Ascending aorta (tissue), 2 donors: ENCODE data around the gene DPM3. TPM values are rescaled to one million over a fixed set of nuclear protein-coding genes. Genes with fewer than 3 reads are reported as not detected.

Source experiments
- DNase-seq, 2 donors: peaks; one replicate each; pipeline ENCODE4 v3.0.0-alpha.2; 2019; ENCODE audit warnings: low spot score in 2 of 2
- H3K27ac ChIP-seq, 2 donors: fragments of 200-600 bp; sonication (generic); one replicate each; pipeline ENCODE4 v1.5.1; 2016 to 2017; ENCODE audit warnings: mild to moderate bottlenecking in 1 of 2
- H3K27me3 ChIP-seq: fragments of 200-600 bp; sonication (generic); one replicate; pipeline ENCODE4 v1.5.1; 2017
- H3K36me3 ChIP-seq, 2 donors: fragments of 200-600 bp; sonication (generic); one replicate each; pipeline ENCODE4 v1.5.1; 2016
- H3K4me1 ChIP-seq, 2 donors: fragments of 200-600 bp; sonication (generic); one replicate each; pipeline ENCODE4 v1.5.1; 2016 to 2017; ENCODE audit warnings: mild to moderate bottlenecking in 1 of 2
- H3K4me3 ChIP-seq, 2 donors: fragments of 200-600 bp; sonication (generic); one replicate each; pipeline ENCODE4 v1.5.1; 2016 to 2017; ENCODE audit warnings: mild to moderate bottlenecking in 1 of 2
- H3K9me3 ChIP-seq, 2 donors: fragments of 200-600 bp; sonication (generic); one replicate each; pipeline ENCODE4 v1.5.1; 2016
- intact Hi-C: fragments of 100-400 bp; cut with DNase I; formaldehyde crosslinking; loops from one replicate; pipeline ENCODE4 v1.15.1; 2023
- total RNA-seq: library from RNA; depleted of rRNA; stranded (reverse); fragments of >200 nt; gene quantifications from one replicate; pipeline ENCODE4 v1.1.0, GENCODE V29; 2016
- TF ChIP-seq, protein P1 (sequence below), 3 experiments: fragments of 200-600 bp in 2 of 3; fragments of 450-650 bp in 1 of 3; sonication (generic) in 2 of 3; IDR thresholded peaks; one replicate each; pipeline ENCODE4 v1.5.1; 2016 to 2019; ENCODE audit warnings: antibody characterized with exemption in 3 of 3, mild to moderate bottlenecking in 1 of 3, moderate library complexity in 1 of 3

The DPM3 gene
- total RNA-seq, 1 donor from 2014 or later: 78.2 TPM

- Histone ChIP-seq H3K36me3 (no peaks in the 10 kb centered on the region), H3K9me3 (no peaks in the 10 kb centered on the region), H3K4me3 (no peak overlapping the region), H3K27ac (no peak overlapping the region), H3K27me3 (no peaks in the 10 kb centered on the region), H3K4me1 (no peaks in the 10 kb centered on the region)
- intact Hi-C loops: no loop called here
- TF ChIP-seq, protein P1, sequence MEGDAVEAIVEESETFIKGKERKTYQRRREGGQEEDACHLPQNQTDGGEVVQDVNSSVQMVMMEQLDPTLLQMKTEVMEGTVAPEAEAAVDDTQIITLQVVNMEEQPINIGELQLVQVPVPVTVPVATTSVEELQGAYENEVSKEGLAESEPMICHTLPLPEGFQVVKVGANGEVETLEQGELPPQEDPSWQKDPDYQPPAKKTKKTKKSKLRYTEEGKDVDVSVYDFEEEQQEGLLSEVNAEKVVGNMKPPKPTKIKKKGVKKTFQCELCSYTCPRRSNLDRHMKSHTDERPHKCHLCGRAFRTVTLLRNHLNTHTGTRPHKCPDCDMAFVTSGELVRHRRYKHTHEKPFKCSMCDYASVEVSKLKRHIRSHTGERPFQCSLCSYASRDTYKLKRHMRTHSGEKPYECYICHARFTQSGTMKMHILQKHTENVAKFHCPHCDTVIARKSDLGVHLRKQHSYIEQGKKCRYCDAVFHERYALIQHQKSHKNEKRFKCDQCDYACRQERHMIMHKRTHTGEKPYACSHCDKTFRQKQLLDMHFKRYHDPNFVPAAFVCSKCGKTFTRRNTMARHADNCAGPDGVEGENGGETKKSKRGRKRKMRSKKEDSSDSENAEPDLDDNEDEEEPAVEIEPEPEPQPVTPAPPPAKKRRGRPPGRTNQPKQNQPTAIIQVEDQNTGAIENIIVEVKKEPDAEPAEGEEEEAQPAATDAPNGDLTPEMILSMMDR (IDR thresholded peaks at IDR 0.05): no peak
- DNase-seq: no peak
These were observed 32.0 kb downstream of the DPM3 start for GRCh38 chr1:155108296-155108695.

DNA sequence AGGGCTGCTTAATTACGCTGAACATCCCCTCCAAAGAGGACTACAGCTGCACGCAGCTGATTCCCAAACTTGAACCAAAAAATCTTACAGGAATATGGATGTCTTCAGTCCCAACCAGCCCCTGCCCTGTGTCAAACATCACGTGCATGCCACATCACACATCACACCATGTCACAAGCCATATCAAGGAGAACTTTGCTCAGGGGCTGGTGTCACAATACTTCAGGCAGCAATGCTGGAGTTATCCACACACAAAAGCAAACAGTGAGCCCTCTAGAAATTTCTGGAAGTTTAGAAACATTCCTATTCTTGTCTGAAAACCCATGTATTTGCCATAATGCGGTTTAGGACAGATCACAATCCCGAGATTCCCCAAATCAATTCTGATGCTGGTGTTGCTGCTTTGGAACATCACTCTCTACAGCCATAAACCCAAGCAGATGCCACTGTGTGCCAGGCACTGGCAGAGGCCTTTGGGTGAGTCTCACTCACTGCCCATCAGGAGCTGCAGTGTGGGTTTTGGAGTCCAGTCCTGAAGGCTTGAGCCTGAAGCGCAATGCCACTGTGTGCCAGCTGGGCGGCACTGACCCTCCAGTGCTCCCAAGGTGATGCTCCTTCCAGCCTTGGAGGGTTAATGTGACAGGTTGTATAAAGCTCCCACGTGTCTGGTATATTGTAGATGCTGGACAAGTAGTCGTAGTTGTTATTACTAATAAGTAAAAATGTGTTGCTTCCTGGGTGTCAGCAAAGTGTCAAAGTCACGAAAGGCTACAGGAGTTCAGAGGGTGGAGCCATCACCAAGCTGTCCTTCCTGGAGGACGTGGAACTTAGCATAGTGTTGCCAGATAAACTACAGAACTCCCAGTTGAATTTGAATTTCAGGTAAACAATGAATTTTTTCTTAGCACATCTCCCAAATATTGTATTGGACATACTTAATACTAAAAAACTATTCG is 32.7 kb downstream of the DPM3 start:
- Histone ChIP-seq H3K4me3 (no peak overlapping the region), H3K9me3 (no peaks in the 10 kb centered on the region), H3K27ac (no peak overlapping the region), H3K4me1 (no peaks in the 10 kb centered on the region), H3K27me3 (no peaks in the 10 kb centered on the region), H3K36me3 (no peaks in the 10 kb centered on the region)
- DNase-seq: no peak
- intact Hi-C loops: no loop called here
- TF ChIP-seq, protein P1 (IDR thresholded peaks at IDR 0.05): no peak

DNA sequence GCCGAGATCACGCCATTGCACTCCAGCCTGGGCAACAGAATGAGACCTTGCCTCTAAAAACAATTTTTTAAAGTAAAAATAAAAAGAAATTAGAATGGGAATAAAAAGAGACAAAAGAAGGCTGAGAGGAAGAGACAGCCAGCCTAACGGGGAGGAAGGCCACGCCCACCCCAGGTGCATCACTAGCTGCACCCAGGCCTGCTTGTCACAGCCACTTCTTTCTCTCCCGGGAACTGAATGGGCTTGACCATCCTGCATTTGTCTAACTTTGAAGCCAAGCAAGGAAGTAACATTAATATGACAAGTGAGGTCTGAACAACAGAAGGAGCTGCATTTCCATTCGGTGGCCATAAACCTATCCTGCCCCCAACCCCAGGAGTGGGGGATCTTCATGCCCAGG is 33.5 kb downstream of the DPM3 start:
- no peak overlapping the region for H3K27ac ChIP-seq
- H3K9me3 ChIP-seq: no peaks in the 10 kb centered on the region
- no peaks in the 10 kb centered on the region for H3K36me3 ChIP-seq
- DNase-seq: no peak
- no peaks in the 10 kb centered on the region for H3K4me1 ChIP-seq
- TF ChIP-seq, protein P1 (IDR thresholded peaks at IDR 0.05): no peak
- intact Hi-C loops: no loop called here
- no peaks in the 10 kb centered on the region for H3K27me3 ChIP-seq
- no peak overlapping the region for H3K4me3 ChIP-seq

DNA sequence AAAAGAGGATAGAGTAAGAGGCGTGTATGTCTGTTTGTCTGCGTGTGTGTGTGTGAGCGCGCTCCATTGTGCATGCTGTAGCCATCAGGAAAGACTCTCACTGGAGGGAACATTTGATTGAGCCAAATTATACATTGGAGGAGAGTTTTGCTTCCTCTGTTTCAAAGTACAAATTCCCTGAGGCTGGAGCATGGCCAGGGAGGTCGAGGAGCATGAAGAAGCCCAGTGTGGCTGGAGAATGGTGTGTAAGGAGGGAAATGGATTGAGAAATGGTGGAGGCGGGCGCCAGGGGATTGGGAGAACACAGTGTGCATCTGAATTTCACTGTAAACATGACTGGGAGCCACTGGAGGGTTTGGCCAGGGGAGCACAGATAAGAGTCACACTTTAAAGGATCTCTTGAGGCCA is 34.7 kb downstream of the DPM3 start:
- Histone ChIP-seq H3K4me1 (no peaks in the 10 kb centered on the region), H3K36me3 (no peaks in the 10 kb centered on the region), H3K27ac (no peak overlapping the region), H3K9me3 (no peaks in the 10 kb centered on the region), H3K27me3 (no peaks in the 10 kb centered on the region), H3K4me3 (no peak overlapping the region)
- intact Hi-C loops: no loop called here
- TF ChIP-seq, protein P1 (IDR thresholded peaks at IDR 0.05): no peak
- DNase-seq: no peak

DNA sequence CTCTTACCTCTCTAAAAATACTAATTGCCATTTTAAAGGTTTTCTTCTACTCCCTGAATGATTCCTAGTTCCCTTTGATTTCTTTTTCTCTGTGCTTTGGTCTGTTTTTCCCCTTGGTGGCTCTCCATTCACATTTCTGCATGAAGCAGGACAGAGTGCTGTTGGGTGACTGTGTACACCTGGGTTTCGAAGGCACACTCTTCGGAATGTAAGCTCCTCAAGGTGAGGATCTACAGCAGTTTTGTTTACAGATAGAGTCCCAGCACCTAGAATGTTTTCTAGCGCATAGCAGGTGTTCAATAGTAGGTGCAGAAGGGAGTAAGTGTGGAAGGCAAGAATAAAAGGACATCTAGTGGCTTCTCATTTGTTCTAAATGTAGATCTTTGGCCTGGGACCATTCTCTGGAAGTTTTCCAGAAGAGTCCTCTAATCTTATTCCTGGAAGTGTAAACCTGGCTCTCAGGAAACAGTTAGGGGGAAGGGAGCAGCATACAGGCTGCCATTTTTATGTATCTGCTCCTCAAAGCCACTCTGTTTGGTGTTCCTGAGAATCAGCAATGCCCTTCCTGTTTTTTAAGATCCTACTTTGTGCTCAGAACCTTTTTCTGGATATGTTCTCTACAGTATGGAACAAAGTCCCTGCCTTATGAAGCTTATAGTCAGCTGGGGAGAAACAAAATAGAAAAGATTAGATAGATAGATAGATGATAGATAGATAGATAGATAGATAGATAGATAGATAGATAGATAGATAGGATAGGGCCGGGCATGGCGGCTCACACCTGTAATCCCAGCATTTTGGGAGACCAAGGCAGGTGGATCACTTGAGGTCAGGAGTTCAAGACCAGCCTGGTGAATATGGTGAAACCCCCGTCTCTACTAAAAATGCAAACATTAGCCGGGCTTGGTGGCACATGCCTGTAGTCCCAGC is 35.5 kb downstream of the DPM3 start:
- Histone ChIP-seq H3K4me1 (no peaks in the 10 kb centered on the region), H3K27me3 (no peaks in the 10 kb centered on the region), H3K27ac (no peak overlapping the region), H3K9me3 (no peaks in the 10 kb centered on the region), H3K36me3 (no peaks in the 10 kb centered on the region), H3K4me3 (no peak overlapping the region)
- TF ChIP-seq, protein P1 (IDR thresholded peaks at IDR 0.05): no peak
- intact Hi-C loops: no loop called here
- no peak for DNase-seq
